HEK293 (cell line): ENCODE measurements around the gene DSN1.
A peak's percentile ranks its signal among the peaks of the same experiment; 100 is the strongest.

Experiments used
- CTCF ChIA-PET: fragments of 350-600 bp; formaldehyde crosslinking; extraction: SDS; loops from one replicate; lab custom pipeline; 2021; ENCODE audit warnings: antibody characterized with exemption; lab: Yijun Ruan, JAX
- POLR2A ChIA-PET: fragments of 300-600 bp; formaldehyde crosslinking; extraction: SDS; loops from one replicate; lab custom pipeline; 2020; ENCODE audit warnings: antibody characterized with exemption, inconsistent platforms; lab: Yijun Ruan, JAX
- H3K27ac ChIP-seq: fragments of 200-500 bp; sonication (Bioruptor generic); 2 replicates; pipeline ENCODE4 v1.5.1; 2014; ENCODE audit warnings: low read depth, low read length, control low read depth, inconsistent platforms; ENCODE audit errors: extremely low read depth
- H3K36me3 ChIP-seq, 2 experiments: fragments of 200-500 bp in 1 of 2; sonication (Bioruptor generic) in 1 of 2; 1 replicate in 1 of 2; 2 replicates in 1 of 2; pipeline ENCODE4 v1.5.1; 2014 to 2017; ENCODE audit warnings: inconsistent platforms in 2 of 2, low read length in 2 of 2; ENCODE audit not compliant: control insufficient read depth in 2 of 2, insufficient read depth in 1 of 2
- H3K4me1 ChIP-seq: fragments of 200-500 bp; sonication (Bioruptor generic); 2 replicates; pipeline ENCODE4 v1.5.1; 2014; ENCODE audit warnings: mild to moderate bottlenecking, low read length, inconsistent platforms; ENCODE audit not compliant: control insufficient read depth, insufficient read depth
- H3K4me3 ChIP-seq: 2 replicates; pipeline ENCODE4 v1.5.1; 2011; ENCODE audit warnings: low read depth, mild to moderate bottlenecking, control low read depth, low read length, moderate library complexity
- H3K9me3 ChIP-seq: fragments of 200-500 bp; sonication (Bioruptor generic); 2 replicates; pipeline ENCODE4 v1.5.1; 2014; ENCODE audit warnings: low read depth, low read length, inconsistent platforms; ENCODE audit not compliant: control insufficient read depth, insufficient read depth
- GLI4 ChIP-seq: fragments of 450-650 bp; formaldehyde crosslinking; IDR thresholded peaks from 2 replicates; pipeline ENCODE4 v1.5.1; 2016; ENCODE audit warnings: missing biosample characterization, missing genetic modification characterization
- MZF1 ChIP-seq: fragments of 450-650 bp; formaldehyde crosslinking; IDR thresholded peaks from 2 replicates; pipeline ENCODE4 v1.5.1; 2017; ENCODE audit warnings: missing biosample characterization, missing genetic modification characterization, borderline replicate concordance
- PRDM1 ChIP-seq: fragments of 450-650 bp; formaldehyde crosslinking; IDR thresholded peaks from 2 replicates; pipeline ENCODE4; 2016; ENCODE audit warnings: missing biosample characterization, missing genetic modification characterization
- SCRT2 ChIP-seq: fragments of 450-650 bp; formaldehyde crosslinking; IDR thresholded peaks from 2 replicates; pipeline ENCODE4 v1.5.1; 2016; ENCODE audit warnings: missing biosample characterization, missing genetic modification characterization
- ZFP3 ChIP-seq: fragments of 450-650 bp; formaldehyde crosslinking; IDR thresholded peaks from 2 replicates; pipeline ENCODE4 v1.5.1; 2016; ENCODE audit warnings: low read depth, missing biosample characterization, missing genetic modification characterization
- ZNF10 ChIP-seq: fragments of 450-650 bp; formaldehyde crosslinking; IDR thresholded peaks from 2 replicates; pipeline ENCODE4 v1.5.1; 2017; ENCODE audit warnings: missing biosample characterization, missing genetic modification characterization
- ZNF221 ChIP-seq: fragments of 450-650 bp; formaldehyde crosslinking; IDR thresholded peaks from 2 replicates; pipeline ENCODE4 v1.5.1; 2017; ENCODE audit warnings: missing biosample characterization, missing genetic modification characterization, borderline replicate concordance
- ZNF660 ChIP-seq: fragments of 450-650 bp; IDR thresholded peaks from 2 replicates; pipeline ENCODE4 v1.5.1; 2018; ENCODE audit warnings: missing biosample characterization, mild to moderate bottlenecking, missing genetic modification characterization
- ZNF664 ChIP-seq: fragments of 450-650 bp; formaldehyde crosslinking; IDR thresholded peaks from 2 replicates; pipeline ENCODE4 v1.5.1; 2016; ENCODE audit warnings: missing biosample characterization, missing genetic modification characterization
- ZNF670 ChIP-seq: fragments of 450-650 bp; formaldehyde crosslinking; IDR thresholded peaks from 2 replicates; pipeline ENCODE4 v1.5.1; 2016; ENCODE audit warnings: missing biosample characterization, missing genetic modification characterization, low read depth
- ZNF747 ChIP-seq: fragments of 450-650 bp; formaldehyde crosslinking; IDR thresholded peaks from 2 replicates; pipeline ENCODE4 v1.5.1; 2016; ENCODE audit warnings: missing biosample characterization, missing genetic modification characterization
- ZNF768 ChIP-seq: fragments of 450-650 bp; formaldehyde crosslinking; IDR thresholded peaks from 2 replicates; pipeline ENCODE4 v1.5.1; 2018; ENCODE audit warnings: missing biosample characterization, mild to moderate bottlenecking, missing genetic modification characterization
- ZSCAN30 ChIP-seq: fragments of 450-650 bp; IDR thresholded peaks from 2 replicates; pipeline ENCODE4 v1.5.1; 2018; ENCODE audit warnings: missing biosample characterization, mild to moderate bottlenecking, missing genetic modification characterization, moderate library complexity
- TF ChIP-seq, protein P1 (sequence below): fragments of 450-650 bp; formaldehyde crosslinking; IDR thresholded peaks from 2 replicates; pipeline ENCODE4 v1.5.1; 2016; ENCODE audit warnings: missing biosample characterization, missing genetic modification characterization
- TF ChIP-seq, protein P2 (sequence below): fragments of 450-650 bp; formaldehyde crosslinking; IDR thresholded peaks from 2 replicates; pipeline ENCODE4 v1.5.1; 2016; ENCODE audit warnings: missing biosample characterization, missing genetic modification characterization, borderline replicate concordance
- TF ChIP-seq, protein P3 (sequence below): fragments of 450-650 bp; formaldehyde crosslinking; IDR thresholded peaks from 2 replicates; pipeline ENCODE4 v1.5.1; 2016; ENCODE audit warnings: missing biosample characterization, missing genetic modification characterization
- TF ChIP-seq, protein P4 (sequence below): fragments of 450-650 bp; formaldehyde crosslinking; IDR thresholded peaks from 2 replicates; pipeline ENCODE4 v1.5.1; 2016; ENCODE audit warnings: missing biosample characterization, missing genetic modification characterization

The DSN1 gene

DNA sequence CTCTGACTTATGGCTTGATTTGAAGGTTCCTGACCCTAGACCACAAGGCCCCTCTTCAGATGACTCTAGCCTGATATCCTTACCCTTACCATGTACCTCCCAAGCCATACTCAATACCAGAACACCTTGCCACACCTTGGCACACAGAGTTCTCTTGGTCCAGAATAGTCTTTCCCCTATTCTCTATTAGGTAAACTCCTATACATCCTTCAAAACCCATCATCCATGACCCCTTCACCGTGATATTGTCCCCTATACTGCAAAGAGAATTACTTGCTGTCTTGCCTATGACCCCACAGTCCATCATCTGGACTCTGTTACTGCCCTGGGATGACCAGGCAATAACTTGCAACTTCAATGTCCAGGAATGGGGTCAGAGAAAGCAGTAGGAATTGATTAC lies 31.8 kb upstream of the DSN1 start:
- H3K27ac ChIP-seq, result no peak overlapping the region
- H3K4me3 ChIP-seq, result no peak overlapping the region
- no peaks in the 10 kb centered on the region for H3K4me1 ChIP-seq
- no peaks in the 10 kb centered on the region for H3K9me3 ChIP-seq
- ChIA-PET CTCF (no interaction called here), POLR2A (no interaction called here)
- peaks cover 27 to 76% of the 10 kb centered on the region in 2 experiments; a peak in 2 of 3 replicates for H3K36me3 ChIP-seq
- TF ChIP-seq ZNF221 (tag by site-specific recombination) (no peak), MZF1 (tag by site-specific recombination) (no peak), ZSCAN30 (tag by site-specific recombination) (no peak), ZNF660 (tag by site-specific recombination) (no peak), ZNF670 (tag by site-specific recombination) (no peak), ZFP3 (tag by site-specific recombination) (peak; percentile 97)
- TF ChIP-seq, protein P1, sequence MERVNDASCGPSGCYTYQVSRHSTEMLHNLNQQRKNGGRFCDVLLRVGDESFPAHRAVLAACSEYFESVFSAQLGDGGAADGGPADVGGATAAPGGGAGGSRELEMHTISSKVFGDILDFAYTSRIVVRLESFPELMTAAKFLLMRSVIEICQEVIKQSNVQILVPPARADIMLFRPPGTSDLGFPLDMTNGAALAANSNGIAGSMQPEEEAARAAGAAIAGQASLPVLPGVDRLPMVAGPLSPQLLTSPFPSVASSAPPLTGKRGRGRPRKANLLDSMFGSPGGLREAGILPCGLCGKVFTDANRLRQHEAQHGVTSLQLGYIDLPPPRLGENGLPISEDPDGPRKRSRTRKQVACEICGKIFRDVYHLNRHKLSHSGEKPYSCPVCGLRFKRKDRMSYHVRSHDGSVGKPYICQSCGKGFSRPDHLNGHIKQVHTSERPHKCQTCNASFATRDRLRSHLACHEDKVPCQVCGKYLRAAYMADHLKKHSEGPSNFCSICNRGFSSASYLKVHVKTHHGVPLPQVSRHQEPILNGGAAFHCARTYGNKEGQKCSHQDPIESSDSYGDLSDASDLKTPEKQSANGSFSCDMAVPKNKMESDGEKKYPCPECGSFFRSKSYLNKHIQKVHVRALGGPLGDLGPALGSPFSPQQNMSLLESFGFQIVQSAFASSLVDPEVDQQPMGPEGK (tag by site-specific recombination), result no peak

DNA sequence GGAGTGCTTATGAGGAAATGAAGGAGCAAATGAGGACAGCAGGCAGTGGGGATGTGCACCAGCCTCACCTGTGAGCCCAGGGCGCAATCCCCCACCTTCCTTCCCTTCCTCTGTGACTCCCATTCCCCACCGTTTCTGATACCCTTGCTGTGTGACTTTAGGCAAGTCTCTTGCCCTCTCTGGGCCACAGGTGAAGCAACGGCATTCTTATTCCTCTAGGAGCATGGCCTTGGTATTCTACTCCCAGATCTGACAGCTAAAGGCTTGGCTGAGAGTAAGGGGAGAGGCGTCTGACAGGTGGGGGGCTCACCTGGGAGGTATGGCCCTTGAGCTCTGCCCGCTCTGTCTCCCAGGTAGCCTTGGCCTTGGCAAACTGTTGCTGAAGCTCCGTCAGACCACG lies 30.9 kb upstream of the DSN1 start:
- Histone ChIP-seq H3K27ac (no peak overlapping the region), H3K4me1 (no peaks in the 10 kb centered on the region), H3K9me3 (no peaks in the 10 kb centered on the region), H3K4me3 (no peak overlapping the region), H3K36me3 (peaks cover 24 to 79% of the 10 kb centered on the region in 2 experiments; a peak in 2 of 3 replicates)
- ChIA-PET CTCF (interaction anchor here (0.5 kb wide), 1 partner anchor 12 kb away, joined by 4 read pairs; no protein-coding TSS in a partner anchor), POLR2A (no interaction called here)
- TF ChIP-seq, protein P2, sequence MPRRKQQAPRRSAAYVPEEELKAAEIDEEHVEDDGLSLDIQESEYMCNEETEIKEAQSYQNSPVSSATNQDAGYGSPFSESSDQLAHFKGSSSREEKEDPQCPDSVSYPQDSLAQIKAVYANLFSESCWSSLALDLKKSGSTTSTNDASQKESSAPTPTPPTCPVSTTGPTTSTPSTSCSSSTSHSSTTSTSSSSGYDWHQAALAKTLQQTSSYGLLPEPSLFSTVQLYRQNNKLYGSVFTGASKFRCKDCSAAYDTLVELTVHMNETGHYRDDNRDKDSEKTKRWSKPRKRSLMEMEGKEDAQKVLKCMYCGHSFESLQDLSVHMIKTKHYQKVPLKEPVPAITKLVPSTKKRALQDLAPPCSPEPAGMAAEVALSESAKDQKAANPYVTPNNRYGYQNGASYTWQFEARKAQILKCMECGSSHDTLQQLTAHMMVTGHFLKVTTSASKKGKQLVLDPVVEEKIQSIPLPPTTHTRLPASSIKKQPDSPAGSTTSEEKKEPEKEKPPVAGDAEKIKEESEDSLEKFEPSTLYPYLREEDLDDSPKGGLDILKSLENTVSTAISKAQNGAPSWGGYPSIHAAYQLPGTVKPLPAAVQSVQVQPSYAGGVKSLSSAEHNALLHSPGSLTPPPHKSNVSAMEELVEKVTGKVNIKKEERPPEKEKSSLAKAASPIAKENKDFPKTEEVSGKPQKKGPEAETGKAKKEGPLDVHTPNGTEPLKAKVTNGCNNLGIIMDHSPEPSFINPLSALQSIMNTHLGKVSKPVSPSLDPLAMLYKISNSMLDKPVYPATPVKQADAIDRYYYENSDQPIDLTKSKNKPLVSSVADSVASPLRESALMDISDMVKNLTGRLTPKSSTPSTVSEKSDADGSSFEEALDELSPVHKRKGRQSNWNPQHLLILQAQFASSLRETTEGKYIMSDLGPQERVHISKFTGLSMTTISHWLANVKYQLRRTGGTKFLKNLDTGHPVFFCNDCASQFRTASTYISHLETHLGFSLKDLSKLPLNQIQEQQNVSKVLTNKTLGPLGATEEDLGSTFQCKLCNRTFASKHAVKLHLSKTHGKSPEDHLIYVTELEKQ (tag by site-specific recombination), result no peak
- TF ChIP-seq ZNF768 (tag by site-specific recombination), result peak; percentile 60; the same call in 1 of the 2 replicates

DNA sequence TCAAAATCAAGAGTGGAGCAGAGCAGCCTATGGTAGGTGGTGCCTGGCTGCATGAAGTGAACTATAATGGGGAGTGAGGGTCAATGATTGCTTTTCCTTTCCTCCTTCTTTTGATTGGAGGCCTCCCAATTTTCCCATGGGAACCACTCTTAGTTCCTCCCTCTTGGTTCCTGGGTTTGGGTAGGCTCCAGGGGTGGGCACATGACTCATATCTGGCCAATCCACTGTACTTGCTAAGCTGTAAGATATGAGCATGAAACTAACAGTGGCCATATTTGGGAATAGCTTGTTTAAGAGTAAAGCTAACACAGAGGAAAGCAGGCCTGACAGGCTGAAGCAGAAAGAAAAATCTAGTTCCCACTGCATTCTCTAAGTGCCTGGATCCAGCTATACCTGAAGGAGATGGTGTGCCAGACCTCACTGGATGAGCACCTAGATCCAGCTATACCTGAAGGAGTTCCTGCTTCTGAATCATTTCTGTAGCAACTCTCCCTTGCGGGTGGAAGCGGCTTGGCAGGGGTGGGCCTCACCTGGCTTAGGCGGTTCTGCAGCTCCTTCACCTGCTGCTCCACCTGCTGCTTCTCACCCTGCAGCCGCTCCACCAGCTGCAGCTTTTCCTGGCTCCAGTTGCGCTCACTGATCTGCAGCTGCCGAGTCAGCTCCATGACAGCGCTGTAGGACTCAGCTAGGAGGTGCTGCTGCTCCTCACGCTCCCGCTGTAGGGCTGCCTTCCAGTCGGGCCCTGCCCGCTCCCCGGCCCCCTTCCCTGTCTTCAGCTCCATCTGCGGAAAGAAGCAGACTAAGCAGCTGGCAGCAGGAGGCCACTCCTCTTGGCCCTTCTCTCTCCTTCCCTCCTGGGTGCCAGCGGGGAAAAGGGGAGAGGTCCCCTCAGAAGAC lies 29.0 kb upstream of the DSN1 start:
- Histone ChIP-seq H3K9me3 (no peaks in the 10 kb centered on the region), H3K4me1 (no peaks in the 10 kb centered on the region), H3K27ac (no peak overlapping the region), H3K36me3 (peaks cover 19 to 81% of the 10 kb centered on the region in 2 experiments; a peak in 2 of 3 replicates), H3K4me3 (no peak overlapping the region)
- CTCF ChIA-PET, result interaction anchor here (0.7 to 1.0 kb wide), 2 partner anchors 11 to 1011 kb away, joined by 3 to 4 read pairs; no protein-coding TSS in a partner anchor
- POLR2A ChIA-PET, result no interaction called here
- TF ChIP-seq GLI4 (tag by site-specific recombination) (no peak), ZNF747 (tag by site-specific recombination) (no peak), ZNF10 (0 out of 2 replicates have a peak, but pooled peaks have one; percentile 51), ZNF664 (tag by site-specific recombination) (no peak), PRDM1 (tag by site-specific recombination) (0 out of 2 replicates have a peak, but pooled peaks have one; percentile 32), SCRT2 (tag by site-specific recombination) (peak; percentile 49)
- TF ChIP-seq, protein P3, sequence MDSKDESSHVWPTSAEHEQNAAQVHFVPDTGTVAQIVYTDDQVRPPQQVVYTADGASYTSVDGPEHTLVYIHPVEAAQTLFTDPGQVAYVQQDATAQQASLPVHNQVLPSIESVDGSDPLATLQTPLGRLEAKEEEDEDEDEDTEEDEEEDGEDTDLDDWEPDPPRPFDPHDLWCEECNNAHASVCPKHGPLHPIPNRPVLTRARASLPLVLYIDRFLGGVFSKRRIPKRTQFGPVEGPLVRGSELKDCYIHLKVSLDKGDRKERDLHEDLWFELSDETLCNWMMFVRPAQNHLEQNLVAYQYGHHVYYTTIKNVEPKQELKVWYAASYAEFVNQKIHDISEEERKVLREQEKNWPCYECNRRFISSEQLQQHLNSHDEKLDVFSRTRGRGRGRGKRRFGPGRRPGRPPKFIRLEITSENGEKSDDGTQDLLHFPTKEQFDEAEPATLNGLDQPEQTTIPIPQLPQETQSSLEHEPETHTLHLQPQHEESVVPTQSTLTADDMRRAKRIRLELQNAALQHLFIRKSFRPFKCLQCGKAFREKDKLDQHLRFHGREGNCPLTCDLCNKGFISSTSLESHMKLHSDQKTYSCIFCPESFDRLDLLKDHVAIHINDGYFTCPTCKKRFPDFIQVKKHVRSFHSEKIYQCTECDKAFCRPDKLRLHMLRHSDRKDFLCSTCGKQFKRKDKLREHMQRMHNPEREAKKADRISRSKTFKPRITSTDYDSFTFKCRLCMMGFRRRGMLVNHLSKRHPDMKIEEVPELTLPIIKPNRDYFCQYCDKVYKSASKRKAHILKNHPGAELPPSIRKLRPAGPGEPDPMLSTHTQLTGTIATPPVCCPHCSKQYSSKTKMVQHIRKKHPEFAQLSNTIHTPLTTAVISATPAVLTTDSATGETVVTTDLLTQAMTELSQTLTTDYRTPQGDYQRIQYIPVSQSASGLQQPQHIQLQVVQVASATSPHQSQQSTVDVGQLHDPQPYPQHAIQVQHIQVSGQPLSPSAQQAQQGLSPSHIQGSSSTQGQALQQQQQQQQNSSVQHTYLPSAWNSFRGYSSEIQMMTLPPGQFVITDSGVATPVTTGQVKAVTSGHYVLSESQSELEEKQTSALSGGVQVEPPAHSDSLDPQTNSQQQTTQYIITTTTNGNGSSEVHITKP (tag by site-specific recombination), result no peak
- TF ChIP-seq, protein P4, sequence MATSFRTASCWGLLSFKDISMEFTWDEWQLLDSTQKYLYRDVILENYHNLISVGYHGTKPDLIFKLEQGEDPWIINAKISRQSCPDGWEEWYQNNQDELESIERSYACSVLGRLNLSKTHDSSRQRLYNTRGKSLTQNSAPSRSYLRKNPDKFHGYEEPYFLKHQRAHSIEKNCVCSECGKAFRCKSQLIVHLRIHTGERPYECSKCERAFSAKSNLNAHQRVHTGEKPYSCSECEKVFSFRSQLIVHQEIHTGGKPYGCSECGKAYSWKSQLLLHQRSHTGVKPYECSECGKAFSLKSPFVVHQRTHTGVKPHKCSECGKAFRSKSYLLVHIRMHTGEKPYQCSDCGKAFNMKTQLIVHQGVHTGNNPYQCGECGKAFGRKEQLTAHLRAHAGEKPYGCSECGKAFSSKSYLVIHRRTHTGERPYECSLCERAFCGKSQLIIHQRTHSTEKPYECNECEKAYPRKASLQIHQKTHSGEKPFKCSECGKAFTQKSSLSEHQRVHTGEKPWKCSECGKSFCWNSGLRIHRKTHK, result no peak
